Activated CD8-positive, alpha-beta T cell treated with anti-CD3 and anti-CD28 coated beads, Interleukin-2, amount 10 ng/mL, durations not matched to agents 7 days and 5 days (primary cell): ENCODE results near the gene KCNMA1. TPM values are rescaled to one million over a fixed set of nuclear protein-coding genes. Genes with fewer than 3 reads are reported as not detected.

ENCODE experiments used
- ATAC-seq: fragments of 150-1000 bp; cut with Tn5 transposase; one replicate; pipeline ENCODE4 v1.10.0; 2021; ENCODE audit warnings: moderate library complexity
- CTCF ChIA-PET: fragments of 350-600 bp; sonication (Branson Sonifier 250); formaldehyde crosslinking; loops from one replicate; lab custom pipeline; 2021; ENCODE audit warnings: antibody characterized with exemption; lab: Charles Lee
- POLR2A ChIA-PET: fragments of 350-600 bp; sonication (Branson Sonifier 250); formaldehyde crosslinking; loops from one replicate; lab custom pipeline; 2021; ENCODE audit warnings: antibody characterized with exemption; lab: Charles Lee
- DNase-seq: peaks from one replicate; pipeline ENCODE4 v3.0.0-alpha.2; 2020
- H3K27ac Mint-ChIP-seq: one replicate; pipeline ENCODE4 v1.8.0; 2021; ENCODE audit warnings: mild to moderate bottlenecking, mixed read lengths
- H3K27me3 Mint-ChIP-seq: one replicate; pipeline ENCODE4 v1.8.0; 2021; ENCODE audit warnings: low read depth, mixed read lengths
- H3K36me3 Mint-ChIP-seq: one replicate; pipeline ENCODE4 v1.8.0; 2021; ENCODE audit warnings: low read depth, mixed read lengths
- H3K4me1 Mint-ChIP-seq: one replicate; pipeline ENCODE4 v1.8.0; 2021; ENCODE audit warnings: low read depth, mixed read lengths
- H3K4me3 Mint-ChIP-seq: one replicate; pipeline ENCODE4 v1.8.0; 2021; ENCODE audit warnings: mild to moderate bottlenecking, mixed read lengths
- H3K9me3 Mint-ChIP-seq: one replicate; pipeline ENCODE4 v1.8.0; 2022; ENCODE audit warnings: mixed read lengths; ENCODE audit not compliant: insufficient read depth
- total RNA-seq, 2 experiments: library from RNA; stranded (reverse); gene quantifications; one replicate each; pipeline ENCODE4 v1.2.3, GENCODE V29; 2021

Gene KCNMA1
- total RNA-seq, 2 experiments from 2014 or later: 0.16 TPM

GRCh38 chr10:77533146-77533886 is 104.3 kb downstream of the KCNMA1 start:
- POLR2A ChIA-PET: no interaction called here
- ATAC-seq: no peak
- CTCF ChIA-PET: no interaction called here

GRCh38 chr10:77532068-77532467 is 105.5 kb downstream of the KCNMA1 start:
- H3K4me3 Mint-ChIP-seq: no peak overlapping the region
- H3K27me3 Mint-ChIP-seq: peaks cover 22% of the 10 kb centered on the region
- POLR2A ChIA-PET: interaction anchor here (0.8 kb wide), 1 partner anchor 71 kb away, joined by 4 read pairs; no protein-coding TSS in a partner anchor
- ATAC-seq: no peak
- DNase-seq: no peak
- no peaks in the 10 kb centered on the region for H3K9me3 Mint-ChIP-seq
- H3K27ac Mint-ChIP-seq: no peak overlapping the region
- CTCF ChIA-PET: no interaction called here
- no peaks in the 10 kb centered on the region for H3K4me1 Mint-ChIP-seq
- no peaks in the 10 kb centered on the region for H3K36me3 Mint-ChIP-seq

More at GRCh38 chr10:77533146-77533886, 104.3 kb downstream of the KCNMA1 start:
- Mint-ChIP-seq H3K27ac (no peak overlapping the region), H3K36me3 (no peaks in the 10 kb centered on the region), H3K27me3 (peaks cover 22% of the 10 kb centered on the region), H3K4me3 (no peak overlapping the region), H3K4me1 (no peaks in the 10 kb centered on the region), H3K9me3 (no peaks in the 10 kb centered on the region)
- no peak for DNase-seq

- H3K27me3 Mint-ChIP-seq: peaks cover 22% of the 10 kb centered on the region
- no peak overlapping the region for H3K4me3 Mint-ChIP-seq
- CTCF ChIA-PET: no interaction called here
- H3K36me3 Mint-ChIP-seq: no peaks in the 10 kb centered on the region
- no peak for DNase-seq
- H3K4me1 Mint-ChIP-seq: no peaks in the 10 kb centered on the region
- no peaks in the 10 kb centered on the region for H3K9me3 Mint-ChIP-seq
- no peak for ATAC-seq
- POLR2A ChIA-PET: interaction anchor here (0.8 kb wide), 1 partner anchor 72 kb away, joined by 4 read pairs; no protein-coding TSS in a partner anchor
- no peak overlapping the region for H3K27ac Mint-ChIP-seq
Measured at GRCh38 chr10:77531441-77532001, 106.1 kb downstream of the KCNMA1 start.

DNA sequence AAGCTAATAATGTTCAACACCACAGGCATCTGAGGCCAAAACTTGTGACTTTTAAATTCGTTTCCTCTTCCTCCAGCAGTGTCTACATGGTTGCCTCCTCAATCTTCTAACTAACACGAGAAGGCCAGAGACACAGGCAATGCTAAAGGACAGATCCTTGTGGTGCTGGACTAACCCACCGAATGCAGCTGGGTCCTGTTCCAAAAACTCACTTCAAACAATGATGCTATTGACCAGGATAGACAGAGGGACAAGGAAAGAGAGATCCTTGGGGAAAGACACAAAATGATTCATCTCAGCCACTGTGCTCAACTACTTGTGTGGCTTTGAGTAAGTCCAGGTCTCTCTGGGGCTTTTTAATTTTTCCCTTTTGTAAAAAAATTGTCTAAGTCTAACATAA is 107.6 kb downstream of the KCNMA1 start:
- no peak for DNase-seq
- Mint-ChIP-seq H3K27me3 (peaks cover 18% of the 10 kb centered on the region), H3K4me3 (no peak overlapping the region), H3K4me1 (no peaks in the 10 kb centered on the region), H3K36me3 (no peaks in the 10 kb centered on the region), H3K27ac (no peak overlapping the region), H3K9me3 (no peaks in the 10 kb centered on the region)
- ATAC-seq: no peak
- ChIA-PET CTCF (no interaction called here), POLR2A (no interaction called here)

DNA sequence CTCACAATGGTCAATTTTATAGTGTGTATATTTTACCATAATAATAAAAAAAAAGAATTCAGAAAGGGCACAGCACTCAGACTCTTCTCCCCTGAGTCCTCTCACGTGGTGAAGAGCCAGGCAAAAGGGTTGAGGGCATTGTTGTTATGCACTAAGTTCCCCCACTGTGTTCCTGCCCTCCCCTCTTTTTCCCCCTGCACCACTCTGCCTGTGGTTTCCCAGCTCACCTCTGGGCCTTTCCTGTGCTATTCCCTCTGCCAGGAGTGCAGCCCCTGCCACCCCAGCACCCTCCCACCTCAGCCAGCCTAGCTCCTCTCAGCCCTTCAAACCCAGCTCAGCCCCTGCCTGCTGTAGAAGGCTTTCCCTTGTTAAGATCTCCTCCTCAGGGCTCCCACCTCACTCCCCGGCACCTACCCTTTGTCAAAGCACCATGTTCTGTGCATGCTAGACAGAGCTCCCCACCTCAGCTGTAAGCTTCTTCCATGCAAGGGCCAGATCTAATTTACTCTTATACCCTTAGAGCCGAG is 108.5 kb downstream of the KCNMA1 start:
- Mint-ChIP-seq H3K27me3 (peaks cover 14% of the 10 kb centered on the region), H3K4me3 (no peak overlapping the region), H3K4me1 (no peaks in the 10 kb centered on the region), H3K27ac (no peak overlapping the region), H3K9me3 (no peaks in the 10 kb centered on the region), H3K36me3 (no peaks in the 10 kb centered on the region)
- no peak for ATAC-seq
- CTCF ChIA-PET: no interaction called here
- DNase-seq: no peak
- POLR2A ChIA-PET: no interaction called here

- CTCF ChIA-PET: no interaction called here
Measured at GRCh38 chr10:77527839-77528238, 109.8 kb downstream of the KCNMA1 start.

DNA sequence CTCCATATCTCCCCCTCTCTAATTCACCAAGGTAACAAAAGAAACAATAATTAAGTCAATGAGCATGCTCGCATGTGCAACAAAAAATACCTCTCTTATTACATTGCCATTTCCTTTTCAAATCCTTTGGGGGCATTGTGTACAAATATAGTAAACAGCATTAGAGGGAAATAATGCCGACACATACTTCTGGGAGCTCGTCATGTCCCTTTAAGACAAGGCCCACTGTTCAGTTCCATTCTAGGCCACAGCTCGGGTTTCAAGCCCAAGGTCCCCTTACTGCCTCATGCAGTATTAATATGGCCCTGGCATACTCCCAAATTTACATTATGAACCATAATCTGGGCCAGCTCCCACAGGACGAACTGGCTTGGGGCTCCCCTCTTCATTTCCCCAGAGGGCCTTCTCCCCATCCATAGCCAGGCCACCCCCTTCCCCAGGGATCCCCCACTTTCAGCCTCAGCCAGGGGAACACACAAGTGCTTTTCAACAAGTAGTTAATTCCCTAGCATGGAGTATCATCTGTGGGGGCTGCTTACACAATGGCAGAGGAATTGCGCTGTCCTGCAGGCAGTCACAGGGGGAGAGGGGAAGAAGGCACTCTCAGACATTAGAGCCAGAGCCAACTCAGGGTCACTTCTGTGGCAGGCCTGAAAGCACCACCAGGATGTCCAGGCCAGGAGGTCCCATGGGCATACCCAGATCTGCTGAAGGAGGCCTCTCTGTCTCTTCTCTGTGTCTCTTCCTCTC is 110.6 kb downstream of the KCNMA1 start:
- no peaks in the 10 kb centered on the region for H3K4me1 Mint-ChIP-seq
- POLR2A ChIA-PET: no interaction called here

More at GRCh38 chr10:77527839-77528238, 109.8 kb downstream of the KCNMA1 start:
- POLR2A ChIA-PET: no interaction called here
- no peaks in the 10 kb centered on the region for H3K9me3 Mint-ChIP-seq
- no peak overlapping the region for H3K27ac Mint-ChIP-seq
- no peaks in the 10 kb centered on the region for H3K36me3 Mint-ChIP-seq
- no peak overlapping the region for H3K4me3 Mint-ChIP-seq
- H3K4me1 Mint-ChIP-seq: no peaks in the 10 kb centered on the region
- H3K27me3 Mint-ChIP-seq: peaks cover 15% of the 10 kb centered on the region
- ATAC-seq (no peak), DNase-seq (no peak)

GRCh38 chr10:77524281-77524711 is 113.3 kb downstream of the KCNMA1 start:
- Mint-ChIP-seq H3K4me3 (no peak overlapping the region), H3K4me1 (no peaks in the 10 kb centered on the region), H3K36me3 (no peaks in the 10 kb centered on the region), H3K9me3 (no peaks in the 10 kb centered on the region), H3K27me3 (peaks cover 13% of the 10 kb centered on the region), H3K27ac (no peak overlapping the region)
- ATAC-seq (no peak), DNase-seq (no peak)
- ChIA-PET CTCF (no interaction called here), POLR2A (no interaction called here)

More for the DNA sequence above, 110.6 kb downstream of the KCNMA1 start:
- Mint-ChIP-seq H3K36me3 (no peaks in the 10 kb centered on the region), H3K4me3 (no peak overlapping the region), H3K27me3 (peaks cover 16% of the 10 kb centered on the region), H3K27ac (no peak overlapping the region), H3K9me3 (no peaks in the 10 kb centered on the region)
- CTCF ChIA-PET: no interaction called here
- DNase-seq (no peak), ATAC-seq (no peak)

GRCh38 chr10:77522268-77522809 is 115.3 kb downstream of the KCNMA1 start:
- no peak overlapping the region for H3K4me3 Mint-ChIP-seq
- ChIA-PET POLR2A (no interaction called here), CTCF (no interaction called here)
- H3K4me1 Mint-ChIP-seq: no peaks in the 10 kb centered on the region
- H3K27me3 Mint-ChIP-seq: peaks cover 19% of the 10 kb centered on the region
- H3K9me3 Mint-ChIP-seq: no peaks in the 10 kb centered on the region
- DNase-seq (no peak), ATAC-seq (no peak)
- no peak overlapping the region for H3K27ac Mint-ChIP-seq
- H3K36me3 Mint-ChIP-seq: no peaks in the 10 kb centered on the region

DNA sequence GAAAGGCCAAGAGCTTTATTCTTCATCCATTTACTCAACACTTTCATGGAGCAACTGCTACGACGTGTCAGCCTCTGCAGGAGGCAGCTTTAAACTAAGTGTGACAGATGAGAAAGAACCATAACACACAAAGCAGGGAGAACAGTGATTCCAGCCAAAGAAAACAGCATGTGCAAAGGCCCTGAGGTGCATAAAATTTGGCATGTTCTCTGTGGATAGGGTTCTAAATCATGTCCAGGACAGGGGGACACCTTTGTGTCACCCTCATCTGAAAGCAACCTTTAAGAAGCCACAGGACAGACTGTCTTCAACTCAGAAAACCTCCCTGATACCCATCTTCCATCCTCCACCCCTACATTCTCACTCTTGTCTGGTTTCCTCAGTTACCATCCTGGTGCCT is 116.6 kb downstream of the KCNMA1 start:
- ChIA-PET CTCF (no interaction called here), POLR2A (no interaction called here)
- no peaks in the 10 kb centered on the region for H3K9me3 Mint-ChIP-seq
- H3K4me3 Mint-ChIP-seq: no peak overlapping the region
- peaks cover 19% of the 10 kb centered on the region for H3K27me3 Mint-ChIP-seq
- no peaks in the 10 kb centered on the region for H3K4me1 Mint-ChIP-seq
- DNase-seq (no peak), ATAC-seq (no peak)
- H3K27ac Mint-ChIP-seq: no peak overlapping the region
- no peaks in the 10 kb centered on the region for H3K36me3 Mint-ChIP-seq

- Mint-ChIP-seq H3K36me3 (no peaks in the 10 kb centered on the region), H3K4me1 (no peaks in the 10 kb centered on the region), H3K4me3 (no peak overlapping the region), H3K27ac (no peak overlapping the region), H3K9me3 (no peaks in the 10 kb centered on the region), H3K27me3 (peaks cover 17% of the 10 kb centered on the region)
- DNase-seq: no peak
- CTCF ChIA-PET: no interaction called here
- POLR2A ChIA-PET: no interaction called here
- no peak for ATAC-seq
Measured at GRCh38 chr10:77520290-77520689, 117.3 kb downstream of the KCNMA1 start.
